H1 (cell line): ENCODE results near the gene UMODL1. TPM values are rescaled to one million over a fixed set of nuclear protein-coding genes. Genes with fewer than 3 reads are reported as not detected.

Source experiments
- CHD7 ChIP-seq: fragments of 300-600 bp; sonication (generic); IDR thresholded peaks from 2 replicates; pipeline ENCODE4 v1.7.1; 2012; ENCODE audit warnings: low read length, moderate library complexity, mild to moderate bottlenecking, inconsistent platforms; ENCODE audit not compliant: insufficient replicate concordance
- polyA plus RNA-seq, 7 experiments: library from polyadenylated mRNA; depleted of rRNA in 3 of 7; stranded (reverse) in 5 of 7; unstranded in 2 of 7; fragments of >200 nt in 5 of 7; fragments of 200-250 nt in 2 of 7; gene quantifications; 1 replicate in 5 of 7; 2 replicates in 1 of 7; 4 replicates in 1 of 7; pipeline versions ENCODE4 v1.2.1 to v1.2.3, GENCODE V29; 2011 to 2013; ENCODE audit warnings: missing spikeins in 2 of 7, mixed read lengths in 2 of 7
- total RNA-seq: library from RNA; stranded (reverse); fragmentation: NEBNext Ultra II Directional; extraction: Animal tissue kit (Norgen Biotek cat#: 25700); gene quantifications from 2 replicates; pipeline ENCODE4 v1.2.1, GENCODE V29; 2021

UMODL1 gene
- total and polyA plus RNA-seq, 2 of the 8 experiments (the other 6 are each of a cell fraction or from before 2014, with no cell fraction given): not detected

GRCh38 chr21:42124081-42124480 lies 53.0 kb downstream of the UMODL1 start (continued):
- TF ChIP-seq CHD7: no peak
